OCI-LY3 (cell line): ENCODE measurements around the gene ATP10A.

Experiments
- EZH2phosphoT487 ChIP-seq: fragments of 200-600 bp; shearing (Covaris generic); IDR thresholded peaks from 2 replicates; pipeline ENCODE4 v1.6.1; 2018; ENCODE audit warnings: antibody characterized with exemption, mixed run types, low read depth
- TF ChIP-seq, protein P1 (sequence below): fragments of 200-600, 300-600 bp; sonication (generic); IDR thresholded peaks from 2 replicates; pipeline ENCODE4 v1.5.1; 2014; ENCODE audit warnings: antibody characterized with exemption, low read length, low read depth

GRCh38 chr15:25673351-25673750, 189.8 kb downstream of the ATP10A start:
- TF ChIP-seq, protein P1, sequence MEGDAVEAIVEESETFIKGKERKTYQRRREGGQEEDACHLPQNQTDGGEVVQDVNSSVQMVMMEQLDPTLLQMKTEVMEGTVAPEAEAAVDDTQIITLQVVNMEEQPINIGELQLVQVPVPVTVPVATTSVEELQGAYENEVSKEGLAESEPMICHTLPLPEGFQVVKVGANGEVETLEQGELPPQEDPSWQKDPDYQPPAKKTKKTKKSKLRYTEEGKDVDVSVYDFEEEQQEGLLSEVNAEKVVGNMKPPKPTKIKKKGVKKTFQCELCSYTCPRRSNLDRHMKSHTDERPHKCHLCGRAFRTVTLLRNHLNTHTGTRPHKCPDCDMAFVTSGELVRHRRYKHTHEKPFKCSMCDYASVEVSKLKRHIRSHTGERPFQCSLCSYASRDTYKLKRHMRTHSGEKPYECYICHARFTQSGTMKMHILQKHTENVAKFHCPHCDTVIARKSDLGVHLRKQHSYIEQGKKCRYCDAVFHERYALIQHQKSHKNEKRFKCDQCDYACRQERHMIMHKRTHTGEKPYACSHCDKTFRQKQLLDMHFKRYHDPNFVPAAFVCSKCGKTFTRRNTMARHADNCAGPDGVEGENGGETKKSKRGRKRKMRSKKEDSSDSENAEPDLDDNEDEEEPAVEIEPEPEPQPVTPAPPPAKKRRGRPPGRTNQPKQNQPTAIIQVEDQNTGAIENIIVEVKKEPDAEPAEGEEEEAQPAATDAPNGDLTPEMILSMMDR = no peak
- no peak for TF ChIP-seq EZH2phosphoT487
